ENCODE measurements around the gene DUSP8. TPM values are rescaled to one million over a fixed set of nuclear protein-coding genes. Genes with fewer than 3 reads are reported as not detected.

Gene DUSP8
- total RNA-seq, 1 experiment from 2014 or later: 4.4 TPM

DNA sequence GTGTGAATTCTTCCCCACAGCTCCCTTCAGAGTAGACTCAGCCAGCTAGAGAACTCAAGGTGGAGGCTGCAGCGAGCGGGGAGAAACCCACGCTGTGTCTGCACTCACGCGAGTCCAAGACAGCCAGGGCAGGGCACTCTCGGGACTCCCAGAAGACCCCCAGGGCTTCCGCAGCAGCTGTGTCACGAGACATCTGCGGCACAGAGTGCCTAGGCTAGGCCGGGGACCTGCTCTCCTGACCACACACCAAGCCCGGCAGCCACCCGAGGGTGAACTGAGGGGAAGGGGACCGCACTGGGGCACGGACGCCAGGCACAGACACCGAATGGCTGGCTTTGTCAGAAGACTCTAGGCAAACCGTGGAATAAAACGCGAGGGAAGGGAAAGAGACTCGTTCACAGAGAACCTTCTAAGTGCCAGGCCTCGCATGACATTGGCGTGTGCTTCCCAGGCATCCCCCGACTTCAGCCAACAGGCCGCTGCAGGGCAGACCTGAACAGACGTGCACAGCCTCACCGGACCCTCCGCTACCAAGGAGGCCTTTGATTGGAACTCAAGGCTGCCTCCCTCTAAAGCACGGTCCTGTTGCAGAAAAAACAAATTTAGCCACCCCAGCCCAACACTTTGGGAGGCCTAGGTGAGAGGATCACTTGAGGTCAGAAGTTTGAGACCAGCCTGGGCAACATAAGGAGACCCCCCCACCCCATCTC is 67.3 kb downstream of the DUSP8 start:
- Histone ChIP-seq H3T11ph (ENCODE audit: low read length) (no peak overlapping the region), H3K27me3 (ENCODE audit: insufficient read depth, low read length) (no peaks in the 10 kb centered on the region), H2BK5ac (ENCODE audit: insufficient read length, low read length) (no peak overlapping the region), H2BK12ac (ENCODE audit: insufficient read length, low read depth, low read length) (no peak overlapping the region), H2BK15ac (ENCODE audit: low read depth, low read length) (no peak overlapping the region), H4K20me1 (ENCODE audit: control insufficient read depth, insufficient read depth, insufficient read length) (no peaks in the 10 kb centered on the region), H2AK5ac (ENCODE audit: insufficient read length, low read length) (no peak overlapping the region), H3K23me2 (ENCODE audit: insufficient read length, low read depth, low read length, poor library complexity, severe bottlenecking) (no peaks in the 10 kb centered on the region), H4K5ac (ENCODE audit: insufficient read length, low read depth, low read length) (no peak overlapping the region), H4K91ac (ENCODE audit: insufficient read length, low read depth, low read length) (no peak overlapping the region), H2BK120ac (ENCODE audit: low read depth, low read length, poor library complexity, severe bottlenecking) (no peak overlapping the region), H3K14ac (ENCODE audit: insufficient read depth, low read length) (no peak overlapping the region), H3K9ac (ENCODE audit: extremely low read depth, insufficient read length, low read length) (no peak overlapping the region), H3K56ac (ENCODE audit: insufficient read length, low read depth, low read length) (no peak overlapping the region), H3K23ac (ENCODE audit: insufficient read length, low read depth, low read length) (no peak overlapping the region), H3K79me1 (ENCODE audit: insufficient read depth, low read depth, low read length, poor library complexity, severe bottlenecking) (no peaks in the 10 kb centered on the region), H2BK20ac (ENCODE audit: low read depth, low read length, poor library complexity, severe bottlenecking) (no peak overlapping the region), H3K4ac (ENCODE audit: low read depth, low read length) (no peak overlapping the region), H3K4me1 (ENCODE audit: insufficient read depth, low read length) (peaks cover 2% of the 10 kb centered on the region; the same call in 1 of the 2 replicates), H3K27ac (ENCODE audit: insufficient read length, low read depth, low read length) (no peak overlapping the region), H3K4me2 (ENCODE audit: insufficient read depth, insufficient read length, low read length) (no peak overlapping the region), H3K79me2 (ENCODE audit: insufficient read depth, low read length) (no peaks in the 10 kb centered on the region; the same call in 1 of the 2 replicates), H2AFZ (ENCODE audit: low read length) (no peak overlapping the region), H3K18ac (ENCODE audit: insufficient read length, low read depth, low read length) (no peak overlapping the region), H3K9me3 (ENCODE audit: control insufficient read depth, low read depth, low read length) (no peaks in the 10 kb centered on the region), H4K8ac (replicated peaks; ENCODE audit: insufficient read length, low read depth, low read length) (no peak overlapping the region)
- WGBS (ENCODE audit: extremely low coverage, insufficient read length, low lambda C conversion rate): no CpG with 5 or more reads among the region's 28 CpGs
- H3K9me3 Mint-ChIP-seq: no peaks in the 10 kb centered on the region; a peak in 2 of 5 replicates
- peaks cover 12 to 36% of the 10 kb centered on the region in 2 experiments for H3K4me1 Mint-ChIP-seq
- TF ChIP-seq, protein P1, sequence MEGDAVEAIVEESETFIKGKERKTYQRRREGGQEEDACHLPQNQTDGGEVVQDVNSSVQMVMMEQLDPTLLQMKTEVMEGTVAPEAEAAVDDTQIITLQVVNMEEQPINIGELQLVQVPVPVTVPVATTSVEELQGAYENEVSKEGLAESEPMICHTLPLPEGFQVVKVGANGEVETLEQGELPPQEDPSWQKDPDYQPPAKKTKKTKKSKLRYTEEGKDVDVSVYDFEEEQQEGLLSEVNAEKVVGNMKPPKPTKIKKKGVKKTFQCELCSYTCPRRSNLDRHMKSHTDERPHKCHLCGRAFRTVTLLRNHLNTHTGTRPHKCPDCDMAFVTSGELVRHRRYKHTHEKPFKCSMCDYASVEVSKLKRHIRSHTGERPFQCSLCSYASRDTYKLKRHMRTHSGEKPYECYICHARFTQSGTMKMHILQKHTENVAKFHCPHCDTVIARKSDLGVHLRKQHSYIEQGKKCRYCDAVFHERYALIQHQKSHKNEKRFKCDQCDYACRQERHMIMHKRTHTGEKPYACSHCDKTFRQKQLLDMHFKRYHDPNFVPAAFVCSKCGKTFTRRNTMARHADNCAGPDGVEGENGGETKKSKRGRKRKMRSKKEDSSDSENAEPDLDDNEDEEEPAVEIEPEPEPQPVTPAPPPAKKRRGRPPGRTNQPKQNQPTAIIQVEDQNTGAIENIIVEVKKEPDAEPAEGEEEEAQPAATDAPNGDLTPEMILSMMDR (conservative IDR thresholded peaks at IDR 0.05): no peak
- no peak for DNase-seq
- H3K27me3 Mint-ChIP-seq (ENCODE audit: low read depth): no peaks in the 10 kb centered on the region; the same call in 1 of the 2 replicates
- H3K36me3 Mint-ChIP-seq (ENCODE audit: insufficient read depth in 1 of 3, low read depth in 3 of 3): no peaks in the 10 kb centered on the region; a peak in 2 of 7 replicates
- no peak overlapping the region for H3K4me3 Mint-ChIP-seq
- no peak overlapping the region; a peak in 1 of 7 replicates for H3K27ac Mint-ChIP-seq
